NT2/D1 (cell line): ENCODE data around the gene MYZAP.

Source experiments
- YY1 ChIP-seq: IDR thresholded peaks from 2 replicates; pipeline ENCODE4 v1.6.1; 2011; ENCODE audit not compliant: insufficient read length, insufficient read depth
- ZNF274 ChIP-seq: IDR thresholded peaks from 2 replicates; pipeline ENCODE4 v1.6.1; 2011; ENCODE audit warnings: mild to moderate bottlenecking, low read depth, low read length

GRCh38 chr15:57572468-57572867 lies 19.2 kb upstream of the MYZAP start:
- TF ChIP-seq YY1 (no peak), ZNF274 (no peak)
